OCI-LY1 (cell line): ENCODE data around the gene KPNB1.

Experiments used
- EZH2 ChIP-seq: fragments of 200-600 bp; sonication (generic), shearing (Covaris generic); IDR thresholded peaks from 2 replicates; pipeline ENCODE4 v1.8.0; 2017; ENCODE audit warnings: borderline replicate concordance, mixed run types, mild to moderate bottlenecking, antibody characterized with exemption, low read length, moderate library complexity, mixed read lengths
- TF ChIP-seq, protein P1 (sequence below): fragments of 200-600 bp; sonication (generic), shearing (Covaris generic); IDR thresholded peaks from 2 replicates; pipeline ENCODE4 v1.5.1; 2017; ENCODE audit warnings: mild to moderate bottlenecking, antibody characterized with exemption, low read length, moderate library complexity, mixed read lengths

DNA sequence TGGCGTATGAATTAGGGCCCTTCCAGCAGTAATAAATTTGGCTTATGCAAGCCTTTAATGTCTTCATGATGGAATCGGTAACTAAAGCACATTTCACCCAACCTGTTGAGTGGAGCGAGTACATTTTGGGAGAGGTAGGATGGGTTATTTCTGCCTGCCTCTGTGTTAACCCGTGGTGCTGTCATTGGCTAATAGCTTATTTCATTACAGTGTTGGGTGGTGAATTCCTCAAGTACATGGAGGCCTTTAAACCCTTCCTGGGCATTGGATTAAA lies 26.4 kb downstream of the KPNB1 start:
- no peak for TF ChIP-seq EZH2
- TF ChIP-seq, protein P1, sequence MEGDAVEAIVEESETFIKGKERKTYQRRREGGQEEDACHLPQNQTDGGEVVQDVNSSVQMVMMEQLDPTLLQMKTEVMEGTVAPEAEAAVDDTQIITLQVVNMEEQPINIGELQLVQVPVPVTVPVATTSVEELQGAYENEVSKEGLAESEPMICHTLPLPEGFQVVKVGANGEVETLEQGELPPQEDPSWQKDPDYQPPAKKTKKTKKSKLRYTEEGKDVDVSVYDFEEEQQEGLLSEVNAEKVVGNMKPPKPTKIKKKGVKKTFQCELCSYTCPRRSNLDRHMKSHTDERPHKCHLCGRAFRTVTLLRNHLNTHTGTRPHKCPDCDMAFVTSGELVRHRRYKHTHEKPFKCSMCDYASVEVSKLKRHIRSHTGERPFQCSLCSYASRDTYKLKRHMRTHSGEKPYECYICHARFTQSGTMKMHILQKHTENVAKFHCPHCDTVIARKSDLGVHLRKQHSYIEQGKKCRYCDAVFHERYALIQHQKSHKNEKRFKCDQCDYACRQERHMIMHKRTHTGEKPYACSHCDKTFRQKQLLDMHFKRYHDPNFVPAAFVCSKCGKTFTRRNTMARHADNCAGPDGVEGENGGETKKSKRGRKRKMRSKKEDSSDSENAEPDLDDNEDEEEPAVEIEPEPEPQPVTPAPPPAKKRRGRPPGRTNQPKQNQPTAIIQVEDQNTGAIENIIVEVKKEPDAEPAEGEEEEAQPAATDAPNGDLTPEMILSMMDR = no peak
